SK-N-DZ (cell line): ENCODE results near the gene HSPA12A.
"Not testable (repeated sequence)": the region's sequence is repeated elsewhere in the genome, so short reads cannot be mapped to it uniquely, and the experiment has no call there.

Experiments used
- DNase-seq: peaks from one replicate; pipeline ENCODE4 v3.0.0-alpha.2; 2015; ENCODE audit warnings: low spot score

The HSPA12A gene

DNA sequence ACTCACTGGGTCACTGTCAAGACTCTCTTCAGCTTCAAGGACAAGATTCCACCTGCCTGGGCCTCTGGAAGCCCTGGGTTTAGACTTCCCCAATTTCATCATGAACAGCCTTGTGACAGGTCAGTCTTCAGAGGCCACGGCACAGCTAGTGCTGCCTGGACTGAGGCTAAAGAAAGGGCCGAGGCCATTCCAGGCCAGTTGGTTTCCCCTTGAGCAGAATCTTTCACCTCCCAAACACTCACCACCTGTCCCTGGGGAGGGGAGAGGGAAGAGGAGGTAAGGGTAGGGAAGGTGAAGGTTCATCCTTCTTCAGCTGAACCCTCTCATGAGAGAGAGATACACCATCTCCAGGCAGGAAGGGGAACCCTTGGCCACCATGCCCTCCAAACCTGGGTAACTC is 24.3 kb downstream of the HSPA12A start:
- no peak for DNase-seq

DNA sequence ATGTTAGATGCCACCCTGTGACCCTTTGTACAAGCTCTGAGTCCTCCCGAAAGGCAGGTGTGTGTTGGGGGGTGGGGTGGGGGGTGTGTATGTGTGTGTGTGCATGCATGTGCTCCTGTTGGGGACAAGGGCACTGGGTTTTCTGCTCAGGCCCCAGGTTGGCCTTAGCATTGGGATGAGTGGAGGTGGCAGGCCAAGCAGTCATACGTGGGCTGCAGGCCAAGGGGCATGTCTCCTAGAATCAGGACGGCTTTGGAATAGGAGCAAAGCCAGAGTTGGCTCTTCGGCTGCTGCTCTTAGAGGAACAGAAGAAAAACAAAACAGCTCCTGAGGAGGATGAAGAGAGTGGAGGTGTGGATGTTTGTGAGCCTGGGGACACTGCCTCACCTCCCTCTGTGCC is 26.0 kb downstream of the HSPA12A start:
- DNase-seq, result no peak

GRCh38 chr10:116715839-116716377 is 26.5 kb downstream of the HSPA12A start:
- no peak for DNase-seq

DNA sequence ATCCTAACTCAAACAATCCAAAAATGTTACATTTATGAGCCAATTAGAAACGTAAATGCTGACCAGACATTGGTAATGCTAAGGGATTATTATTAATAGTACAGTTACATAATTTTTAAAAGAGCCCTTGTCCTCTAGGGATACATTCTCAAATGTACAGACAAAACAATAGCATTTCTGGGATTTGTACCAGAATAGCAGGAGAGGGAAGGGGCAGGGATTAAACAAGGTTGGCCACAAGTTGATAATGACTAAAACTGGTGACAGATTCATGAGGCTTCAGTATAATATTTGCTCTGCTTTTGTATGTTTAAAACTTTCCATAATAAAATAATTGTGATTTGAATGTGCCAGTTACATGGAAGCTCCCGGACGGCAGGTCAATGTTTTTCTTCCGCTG is 27.0 kb downstream of the HSPA12A start:
- no peak for DNase-seq

GRCh38 chr10:116713846-116714245 is 28.5 kb downstream of the HSPA12A start:
- DNase-seq, result no peak

GRCh38 chr10:116712989-116713543 is 29.3 kb downstream of the HSPA12A start:
- DNase-seq, result no peak

DNA sequence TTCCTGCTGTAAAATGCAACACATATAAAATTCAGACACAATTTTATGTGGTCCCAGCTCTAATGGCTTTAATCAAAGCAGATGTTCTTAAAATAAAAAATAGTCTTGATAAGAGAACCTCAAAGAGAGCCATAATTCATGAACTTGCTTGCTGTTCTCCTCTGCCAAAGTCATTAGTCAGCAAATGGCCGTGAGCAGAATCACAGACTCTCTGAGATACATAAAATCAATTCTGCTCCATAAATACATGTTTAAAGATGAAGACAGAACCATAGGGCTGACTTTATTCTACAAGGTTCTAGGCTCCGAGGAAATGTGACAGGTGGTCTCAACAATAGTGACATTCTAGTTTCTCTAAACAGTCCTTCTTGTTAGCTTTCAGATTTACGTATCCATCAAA is 29.8 kb downstream of the HSPA12A start:
- DNase-seq, result no peak

DNA sequence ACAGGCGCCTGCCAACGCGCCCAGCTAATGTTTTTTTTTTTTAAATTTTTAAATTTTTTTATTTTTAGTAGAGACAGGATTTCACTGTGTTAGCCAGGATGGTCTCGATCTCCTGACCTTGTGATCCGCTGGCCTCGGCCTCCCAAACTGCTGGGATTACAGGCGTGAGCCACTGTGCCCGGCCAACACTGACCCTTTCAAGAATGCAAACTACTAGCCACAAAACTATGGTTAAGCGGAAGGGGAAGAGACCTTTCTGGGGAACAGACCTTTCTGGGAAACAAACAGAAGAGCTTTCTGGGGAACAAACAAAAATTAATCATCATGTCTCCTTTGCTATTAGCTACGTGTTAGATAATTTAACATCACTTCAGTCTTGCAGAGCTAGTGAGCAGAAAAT is 30.6 kb downstream of the HSPA12A start:
- DNase-seq, result not testable (repeated sequence)

DNA sequence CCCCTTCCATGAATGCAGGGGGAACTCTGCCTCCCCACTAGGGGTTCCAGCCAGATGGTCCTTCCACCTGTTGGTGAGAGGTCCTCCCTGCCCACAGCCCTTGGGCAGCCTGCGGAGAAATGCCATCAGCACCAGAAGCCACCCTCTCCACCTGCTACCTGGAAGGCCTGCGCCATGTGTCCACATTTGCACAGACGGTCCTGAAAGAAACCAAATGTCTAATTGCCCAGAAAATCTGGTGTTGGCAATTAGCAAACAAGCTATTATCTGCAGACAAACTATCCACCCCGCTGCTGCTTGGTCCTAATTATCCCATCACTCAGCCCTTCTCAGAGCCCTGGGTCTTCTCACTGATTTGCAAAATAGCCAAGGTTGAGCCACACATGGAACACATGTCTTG is 32.3 kb downstream of the HSPA12A start:
- no peak for DNase-seq

DNA sequence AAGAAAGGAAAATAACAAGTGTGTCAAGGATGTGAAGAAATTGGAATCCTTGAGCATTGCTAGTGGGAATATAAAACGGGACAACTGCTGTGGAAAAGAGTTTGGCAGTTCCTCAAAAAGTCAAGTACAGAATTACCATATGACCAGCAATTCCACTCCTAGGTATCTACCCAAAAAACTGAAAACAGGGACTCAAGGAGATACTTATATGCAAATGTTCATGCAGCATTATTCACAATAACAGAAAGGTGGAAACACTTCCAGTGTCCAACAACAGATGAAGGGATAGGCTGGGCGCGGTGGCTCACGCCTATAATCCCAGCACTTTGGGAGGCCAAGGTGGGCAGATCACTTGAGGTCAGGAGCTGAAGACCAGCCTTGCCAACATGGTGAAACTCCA is 33.5 kb downstream of the HSPA12A start:
- no peak for DNase-seq

DNA sequence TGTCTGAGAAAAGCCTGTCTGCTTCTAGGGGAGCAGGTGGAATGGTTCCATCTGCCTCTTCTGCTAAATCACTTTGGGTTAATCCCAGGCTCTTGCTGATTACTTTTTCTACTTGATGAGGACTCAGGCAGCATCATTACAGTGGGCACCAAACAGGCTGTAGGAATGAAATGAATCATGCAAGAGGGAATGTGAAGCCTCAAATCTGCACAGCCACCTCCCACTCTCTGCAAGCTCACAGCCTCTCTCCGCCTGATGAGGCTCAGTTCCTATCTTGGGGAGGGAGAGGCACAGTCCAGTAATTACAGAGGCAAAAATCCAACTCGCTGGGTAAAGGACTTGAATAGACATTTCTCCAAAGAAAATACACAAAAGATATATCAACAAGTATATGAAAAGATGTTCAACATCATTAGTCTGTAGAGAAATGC is 34.0 kb downstream of the HSPA12A start:
- no peak for DNase-seq

- DNase-seq, result no peak
Observed at GRCh38 chr10:116707981-116708380, 34.4 kb downstream of the HSPA12A start.

DNA sequence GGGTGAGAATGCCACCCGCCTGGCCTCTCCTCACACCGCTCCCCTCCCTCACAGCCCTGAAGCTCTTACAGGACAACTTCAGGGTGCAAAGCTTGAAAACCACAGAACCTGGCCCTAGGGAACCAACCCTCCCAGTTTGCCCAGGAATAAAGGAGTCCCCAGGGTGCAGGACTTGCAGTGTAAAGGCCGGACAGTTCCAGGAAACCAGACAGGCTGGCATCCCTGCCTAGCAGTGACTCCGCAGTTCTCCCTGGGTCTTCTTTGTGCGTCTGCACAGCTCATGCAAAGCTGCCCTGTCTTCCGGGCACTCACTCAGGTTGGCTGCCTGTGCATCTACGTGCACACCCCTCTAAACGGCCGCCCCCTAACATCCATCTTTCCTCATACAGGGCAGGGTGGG is 36.1 kb downstream of the HSPA12A start:
- DNase-seq, result no peak

DNA sequence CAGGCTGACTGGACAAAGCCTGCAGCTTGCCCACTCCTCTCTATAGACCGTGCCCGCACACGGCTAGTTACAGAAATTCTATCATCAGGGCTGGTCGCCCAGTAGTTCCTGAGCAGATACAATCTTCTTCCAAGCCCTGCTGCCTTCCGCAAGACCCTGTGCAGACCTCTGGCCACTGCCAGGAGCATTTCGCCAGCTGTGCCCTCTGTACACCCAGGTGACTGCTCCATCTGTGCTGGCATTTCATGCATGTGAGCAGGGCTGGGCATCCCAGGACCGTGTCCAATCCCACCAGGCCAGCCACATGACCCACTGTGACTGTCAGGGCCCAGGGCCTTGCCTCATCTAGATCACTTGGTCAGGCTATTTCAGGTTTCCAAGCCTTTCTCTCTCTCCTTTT is 36.9 kb downstream of the HSPA12A start:
- no peak for DNase-seq

DNA sequence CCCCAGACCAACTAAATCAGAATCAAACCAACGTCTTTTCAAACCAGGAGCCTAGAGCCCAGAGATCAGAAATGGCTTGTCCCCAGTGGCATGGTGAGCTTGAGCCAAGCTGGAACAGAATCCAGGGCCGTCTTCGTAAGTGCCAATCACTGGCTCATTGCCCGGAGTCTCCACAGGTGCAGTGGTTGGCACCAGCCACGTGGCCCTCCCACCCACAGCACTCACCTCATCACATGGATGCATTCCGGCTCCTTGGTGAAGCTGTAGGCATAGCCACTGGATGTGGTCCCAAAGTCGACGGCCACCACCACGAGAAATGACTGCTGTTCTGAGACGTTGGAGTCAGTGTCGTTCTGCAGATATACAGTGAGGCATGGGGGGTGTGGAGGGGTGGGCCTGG is 37.4 kb downstream of the HSPA12A start:
- no peak for DNase-seq

DNA sequence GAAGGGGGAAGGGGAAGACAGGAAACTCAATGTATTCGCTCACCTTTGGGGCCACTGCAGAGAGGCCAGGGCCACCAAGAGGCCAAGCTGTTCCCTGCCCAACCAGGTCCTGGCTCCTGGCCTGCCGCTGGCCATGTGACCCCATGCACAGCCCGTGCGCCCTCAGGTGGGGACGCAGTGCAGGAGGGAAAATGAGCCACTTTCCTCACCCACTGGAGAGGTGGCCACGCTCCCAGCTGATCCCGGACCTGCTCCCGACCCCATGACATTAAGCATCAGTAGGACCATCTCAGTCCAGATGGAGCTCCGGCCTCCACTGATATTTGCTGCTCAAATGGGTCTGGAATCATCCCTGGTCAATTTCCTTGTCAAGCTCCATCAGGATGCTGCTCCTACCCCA is 40.2 kb downstream of the HSPA12A start:
- DNase-seq, result no peak

- no peak for DNase-seq
Observed at GRCh38 chr10:116699471-116700150, 42.8 kb downstream of the HSPA12A start.

- no peak for DNase-seq
Observed at GRCh38 chr10:116699049-116699448, 43.3 kb downstream of the HSPA12A start.

DNA sequence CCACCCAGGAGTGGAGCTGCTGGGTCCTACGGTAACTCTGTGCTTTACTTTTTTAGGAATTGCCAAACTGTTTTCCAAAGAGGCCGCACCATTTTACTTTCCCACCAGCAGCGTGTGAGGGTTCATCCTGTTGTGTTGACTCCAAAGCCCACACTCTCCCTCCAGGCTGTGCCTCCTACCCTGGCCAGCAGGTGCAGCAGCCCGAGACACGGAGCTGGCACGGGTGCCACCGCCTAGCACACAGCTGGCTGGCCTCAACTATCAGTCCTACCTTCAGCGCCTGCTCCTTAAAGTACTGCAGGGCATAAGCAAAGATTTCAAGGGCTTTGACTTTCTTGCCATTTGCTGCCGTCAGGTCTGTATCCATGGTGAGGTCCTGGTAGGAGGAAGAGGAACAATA is 44.0 kb downstream of the HSPA12A start:
- DNase-seq, result no peak

- DNase-seq, result no peak
Observed at GRCh38 chr10:116697816-116698215, 44.5 kb downstream of the HSPA12A start.

DNA sequence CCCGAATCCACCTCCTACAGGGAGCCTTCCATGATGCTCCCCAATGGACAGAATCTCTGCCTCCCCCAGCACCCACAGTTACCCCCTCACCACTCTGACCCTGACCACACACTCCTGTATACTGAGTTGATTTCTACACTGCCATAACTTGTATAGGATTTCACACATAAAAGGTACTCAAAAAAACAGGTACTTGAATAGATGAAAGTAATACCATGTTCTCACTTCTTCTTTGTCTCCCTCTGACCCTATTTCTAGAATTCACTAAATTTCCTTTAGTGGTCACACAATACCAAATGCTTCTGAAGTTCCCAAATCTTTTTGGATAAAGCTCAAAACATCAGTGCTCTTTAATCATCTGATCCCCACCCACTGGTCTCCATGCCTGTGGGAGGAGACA is 45.4 kb downstream of the HSPA12A start:
- no peak for DNase-seq

- no peak for DNase-seq
Observed at GRCh38 chr10:116694927-116695268, 47.5 kb downstream of the HSPA12A start.

DNA sequence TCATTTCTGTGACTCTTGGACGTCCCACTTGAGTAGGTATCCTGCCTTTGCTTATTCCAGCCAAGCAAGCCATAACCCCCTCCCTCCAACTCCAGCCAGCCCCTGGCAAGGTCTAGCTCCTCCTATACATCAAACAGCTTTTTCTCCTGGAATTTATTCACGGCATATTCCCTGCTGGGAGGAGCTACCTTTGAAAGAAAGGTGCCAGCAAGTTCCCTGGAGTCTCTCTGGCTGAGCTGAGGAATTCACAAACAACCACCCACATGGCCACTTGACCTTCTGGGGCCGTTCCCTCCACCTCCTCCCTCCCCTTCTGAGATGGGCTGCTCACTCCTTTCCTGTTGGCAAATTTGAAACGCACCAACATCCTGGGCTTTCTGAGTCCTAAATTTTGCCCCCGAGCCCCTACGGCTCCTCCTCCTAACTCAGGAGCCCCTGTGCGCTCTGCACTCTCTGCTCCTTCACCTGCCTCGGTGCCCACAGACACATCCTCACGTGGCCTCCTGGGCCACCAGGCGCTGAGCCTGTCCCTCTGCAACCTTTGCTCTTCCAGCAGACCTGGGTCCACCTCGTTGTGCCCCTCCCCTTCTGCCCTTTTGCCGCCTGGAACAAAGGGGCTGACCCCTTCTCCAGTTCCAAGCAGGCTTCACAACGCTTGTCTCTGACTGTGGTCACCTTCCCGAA is 48.0 kb downstream of the HSPA12A start:
- DNase-seq, result no peak
